K562 (cell line): ENCODE results near the gene NTM. TPM values are rescaled to one million over a fixed set of nuclear protein-coding genes. Genes with fewer than 3 reads are reported as not detected.

ENCODE experiments used
- CLOCK ChIP-seq: fragments of 250-450 bp; sonication (Bioruptor Pico); IDR thresholded peaks from 2 replicates; pipeline ENCODE4 v1.4.0; 2020; ENCODE audit warnings: mild to moderate bottlenecking, moderate library complexity, borderline replicate concordance
- DLX4 ChIP-seq: fragments of 250-450 bp; sonication (Bioruptor Pico); IDR thresholded peaks from 2 replicates; pipeline ENCODE4 v1.6.1; 2021; ENCODE audit warnings: mild to moderate bottlenecking
- FOXA1 ChIP-seq: fragments of 450-650 bp; IDR thresholded peaks from 2 replicates; pipeline ENCODE4 v1.6.1; 2016; ENCODE audit warnings: mild to moderate bottlenecking, borderline replicate concordance
- SRSF3 ChIP-seq: fragments of 200-400 bp; formaldehyde crosslinking; IDR thresholded peaks from 2 replicates; pipeline ENCODE4 v1.6.1; 2016; ENCODE audit warnings: mild to moderate bottlenecking, low read length, moderate library complexity; ENCODE audit not compliant: insufficient read depth
- TGIF2 ChIP-seq: sonication (generic); formaldehyde crosslinking; IDR thresholded peaks from 2 replicates; pipeline ENCODE4 v1.8.1; 2022; ENCODE audit warnings: mild to moderate bottlenecking, missing genetic modification reagents, moderate library complexity
- ZNF318 ChIP-seq, 2 experiments: fragments of 450-650 bp; IDR thresholded peaks; 2 replicates each; pipeline ENCODE4 v1.6.1; 2016; ENCODE audit warnings: mild to moderate bottlenecking in 2 of 2, borderline replicate concordance in 1 of 2, low read depth in 1 of 2, moderate library complexity in 1 of 2
- polyA plus RNA-seq, 8 experiments: library from polyadenylated mRNA; depleted of rRNA in 4 of 8; stranded (reverse) in 5 of 8; unstranded in 3 of 8; fragments of >200 nt; fragmentation: Nextera tagmentation in 2 of 8; fragmentation: Illumina TruSeq in 1 of 8; extraction: Ambion mirVana in 2 of 8; extraction: Trizol in 1 of 8; gene quantifications; 2 replicates each; pipeline versions ENCODE4 v1.2.1 to v1.2.3, GENCODE V29; 2011 to 2014; ENCODE audit warnings: inconsistent platforms in 1 of 8, missing spikeins in 1 of 8
- total RNA-seq, 7 experiments: library from RNA; depleted of rRNA in 6 of 7; stranded (reverse); fragments of >200 nt in 6 of 7; fragmentation: Illumina TruSeq in 2 of 7; extraction: Trizol in 2 of 7; gene quantifications; 2 replicates each; pipeline versions ENCODE4 v1.2.1 to v1.2.3, GENCODE V29; 2011 to 2021; ENCODE audit warnings: low replicate concordance in 1 of 7
- TF ChIP-seq, protein P1 (sequence below): fragments of 250-450 bp; sonication (Bioruptor Pico); IDR thresholded peaks from 2 replicates; pipeline ENCODE4 v1.8.0; 2022; ENCODE audit warnings: moderate library complexity, mild to moderate bottlenecking, inconsistent platforms
- TF ChIP-seq, protein P2 (sequence below), 2 experiments: fragments of 150-350 bp in 1 of 2; IDR thresholded peaks; 2 replicates each; pipeline ENCODE4 v1.6.1; 2012 to 2016; ENCODE audit warnings: low read depth in 2 of 2, low read length in 2 of 2, mild to moderate bottlenecking in 1 of 2, moderate library complexity in 1 of 2

Gene NTM
- total and polyA plus RNA-seq, 9 of the 15 experiments (the other 6 are each of a cell fraction or from before 2014, with no cell fraction given), result not detected

- no peak for TF ChIP-seq SRSF3
- TF ChIP-seq TGIF2 (CRISPR knock-in tag), result no peak
- no peak for TF ChIP-seq ZNF318 (IDR thresholded peaks at IDR 0.05; ENCODE audit: borderline replicate concordance in 1 of 2, low read depth in 1 of 2)
- TF ChIP-seq, protein P1, sequence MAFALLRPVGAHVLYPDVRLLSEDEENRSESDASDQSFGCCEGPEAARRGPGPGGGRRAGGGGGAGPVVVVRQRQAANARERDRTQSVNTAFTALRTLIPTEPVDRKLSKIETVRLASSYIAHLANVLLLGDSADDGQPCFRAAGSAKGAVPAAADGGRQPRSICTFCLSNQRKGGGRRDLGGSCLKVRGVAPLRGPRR (CRISPR knock-in tag), result no peak
- no peak for TF ChIP-seq DLX4
- TF ChIP-seq CLOCK, result no peak
- TF ChIP-seq, protein P2, sequence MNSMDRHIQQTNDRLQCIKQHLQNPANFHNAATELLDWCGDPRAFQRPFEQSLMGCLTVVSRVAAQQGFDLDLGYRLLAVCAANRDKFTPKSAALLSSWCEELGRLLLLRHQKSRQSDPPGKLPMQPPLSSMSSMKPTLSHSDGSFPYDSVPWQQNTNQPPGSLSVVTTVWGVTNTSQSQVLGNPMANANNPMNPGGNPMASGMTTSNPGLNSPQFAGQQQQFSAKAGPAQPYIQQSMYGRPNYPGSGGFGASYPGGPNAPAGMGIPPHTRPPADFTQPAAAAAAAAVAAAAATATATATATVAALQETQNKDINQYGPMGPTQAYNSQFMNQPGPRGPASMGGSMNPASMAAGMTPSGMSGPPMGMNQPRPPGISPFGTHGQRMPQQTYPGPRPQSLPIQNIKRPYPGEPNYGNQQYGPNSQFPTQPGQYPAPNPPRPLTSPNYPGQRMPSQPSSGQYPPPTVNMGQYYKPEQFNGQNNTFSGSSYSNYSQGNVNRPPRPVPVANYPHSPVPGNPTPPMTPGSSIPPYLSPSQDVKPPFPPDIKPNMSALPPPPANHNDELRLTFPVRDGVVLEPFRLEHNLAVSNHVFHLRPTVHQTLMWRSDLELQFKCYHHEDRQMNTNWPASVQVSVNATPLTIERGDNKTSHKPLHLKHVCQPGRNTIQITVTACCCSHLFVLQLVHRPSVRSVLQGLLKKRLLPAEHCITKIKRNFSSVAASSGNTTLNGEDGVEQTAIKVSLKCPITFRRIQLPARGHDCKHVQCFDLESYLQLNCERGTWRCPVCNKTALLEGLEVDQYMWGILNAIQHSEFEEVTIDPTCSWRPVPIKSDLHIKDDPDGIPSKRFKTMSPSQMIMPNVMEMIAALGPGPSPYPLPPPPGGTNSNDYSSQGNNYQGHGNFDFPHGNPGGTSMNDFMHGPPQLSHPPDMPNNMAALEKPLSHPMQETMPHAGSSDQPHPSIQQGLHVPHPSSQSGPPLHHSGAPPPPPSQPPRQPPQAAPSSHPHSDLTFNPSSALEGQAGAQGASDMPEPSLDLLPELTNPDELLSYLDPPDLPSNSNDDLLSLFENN (IDR thresholded peaks at IDR 0.05; ENCODE audit: low read depth in 2 of 2, low read length in 2 of 2), result no peak
- TF ChIP-seq FOXA1, result no peak
These were observed 173.1 kb downstream of the NTM start (continued) for GRCh38 chr11:131543389-131544025.
